K562 (cell line): ENCODE results near the gene FAM161A.

Experiments
- ESRRA ChIP-seq: fragments of 450-650 bp; IDR thresholded peaks from 2 replicates; pipeline ENCODE4 v1.6.1; 2014; ENCODE audit warnings: low read depth, mild to moderate bottlenecking, moderate library complexity, borderline replicate concordance
- MEIS2 ChIP-seq: fragments of 450-650 bp; IDR thresholded peaks from 2 replicates; pipeline ENCODE4 v1.6.1; 2014; ENCODE audit warnings: mild to moderate bottlenecking; ENCODE audit not compliant: partially characterized antibody
- POLR2AphosphoS5 ChIP-seq: IDR thresholded peaks from 2 replicates; pipeline ENCODE4 v1.6.1; 2011; ENCODE audit warnings: mild to moderate bottlenecking, low read depth, low read length, moderate library complexity; ENCODE audit not compliant: control insufficient read depth, insufficient read depth
- TF ChIP-seq, protein P1 (sequence below): fragments of 250-450 bp; sonication (Bioruptor Pico); IDR thresholded peaks from 2 replicates; pipeline ENCODE4 v1.5.1; 2021; ENCODE audit warnings: mild to moderate bottlenecking
- TF ChIP-seq, protein P2 (sequence below), 3 experiments: IDR thresholded peaks in 2 of 3; conservative IDR thresholded peaks in 1 of 3; 2 replicates each; pipeline ENCODE4 v1.5.1; 2011 to 2012; ENCODE audit warnings: low read length in 3 of 3, mild to moderate bottlenecking in 3 of 3, control low read depth in 2 of 3, improper control_type of control experiment in 1 of 3, inconsistent platforms in 1 of 3, low read depth in 1 of 3, mixed read lengths in 1 of 3, moderate library complexity in 1 of 3; ENCODE audit not compliant: insufficient read depth in 2 of 3

- TF ChIP-seq MEIS2 (no peak), POLR2AphosphoS5 (no peak), ESRRA (no peak)
- TF ChIP-seq, protein P1, sequence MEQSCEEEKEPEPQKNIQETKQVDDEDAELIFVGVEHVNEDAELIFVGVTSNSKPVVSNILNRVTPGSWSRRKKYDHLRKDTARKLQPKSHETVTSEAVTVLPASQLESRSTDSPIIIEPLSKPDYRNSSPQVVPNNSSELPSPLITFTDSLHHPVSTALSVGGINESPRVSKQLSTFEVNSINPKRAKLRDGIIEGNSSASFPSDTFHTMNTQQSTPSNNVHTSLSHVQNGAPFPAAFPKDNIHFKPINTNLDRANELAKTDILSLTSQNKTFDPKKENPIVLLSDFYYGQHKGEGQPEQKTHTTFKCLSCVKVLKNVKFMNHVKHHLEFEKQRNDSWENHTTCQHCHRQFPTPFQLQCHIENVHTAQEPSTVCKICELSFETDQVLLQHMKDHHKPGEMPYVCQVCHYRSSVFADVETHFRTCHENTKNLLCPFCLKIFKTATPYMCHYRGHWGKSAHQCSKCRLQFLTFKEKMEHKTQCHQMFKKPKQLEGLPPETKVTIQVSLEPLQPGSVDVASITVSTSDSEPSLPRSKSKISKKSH (CRISPR knock-in tag), result no peak
- TF ChIP-seq, protein P2, sequence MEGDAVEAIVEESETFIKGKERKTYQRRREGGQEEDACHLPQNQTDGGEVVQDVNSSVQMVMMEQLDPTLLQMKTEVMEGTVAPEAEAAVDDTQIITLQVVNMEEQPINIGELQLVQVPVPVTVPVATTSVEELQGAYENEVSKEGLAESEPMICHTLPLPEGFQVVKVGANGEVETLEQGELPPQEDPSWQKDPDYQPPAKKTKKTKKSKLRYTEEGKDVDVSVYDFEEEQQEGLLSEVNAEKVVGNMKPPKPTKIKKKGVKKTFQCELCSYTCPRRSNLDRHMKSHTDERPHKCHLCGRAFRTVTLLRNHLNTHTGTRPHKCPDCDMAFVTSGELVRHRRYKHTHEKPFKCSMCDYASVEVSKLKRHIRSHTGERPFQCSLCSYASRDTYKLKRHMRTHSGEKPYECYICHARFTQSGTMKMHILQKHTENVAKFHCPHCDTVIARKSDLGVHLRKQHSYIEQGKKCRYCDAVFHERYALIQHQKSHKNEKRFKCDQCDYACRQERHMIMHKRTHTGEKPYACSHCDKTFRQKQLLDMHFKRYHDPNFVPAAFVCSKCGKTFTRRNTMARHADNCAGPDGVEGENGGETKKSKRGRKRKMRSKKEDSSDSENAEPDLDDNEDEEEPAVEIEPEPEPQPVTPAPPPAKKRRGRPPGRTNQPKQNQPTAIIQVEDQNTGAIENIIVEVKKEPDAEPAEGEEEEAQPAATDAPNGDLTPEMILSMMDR (IDR thresholded peaks at IDR 0.05 in 2 of 3, conservative IDR thresholded peaks at IDR 0.05 in 1 of 3; ENCODE audit: insufficient read depth in 2 of 3, low read depth in 1 of 3, low read length in 3 of 3), result no peak
Observed at GRCh38 chr2:61832183-61832841, 21.5 kb downstream of the FAM161A start.
